NCI-H128 (cell line): ENCODE data around the gene INKA1.

Experiments used
- DNase-seq: peaks from one replicate; lab custom pipeline; 2025; ENCODE audit not compliant: unreplicated experiment; lab: John Stamatoyannopoulos, UW

The INKA1 gene

GRCh38 chr3:49786357-49787181, 16.5 kb upstream of the INKA1 start, which contains the start of gene IP6K1:
TSS of gene IP6K1 (minus strand) at chr3:49786542. CDS start at chr3:49748040, 38,502 bp downstream.
- peak; percentile 96 for DNase-seq

GRCh38 chr3:49787182-49787464, 15.9 kb upstream of the INKA1 start:
- DNase-seq, result no peak

- DNase-seq, result no peak
These were observed 15.5 kb upstream of the INKA1 start for GRCh38 chr3:49787536-49787935.

- DNase-seq, result no peak
These were observed 15.0 kb upstream of the INKA1 start for GRCh38 chr3:49788056-49788455.

- DNase-seq, result no peak
These were observed 12.2 kb upstream of the INKA1 start for GRCh38 chr3:49790626-49791411.

- DNase-seq, result no peak
These were observed 11.5 kb upstream of the INKA1 start for GRCh38 chr3:49791571-49791970.

GRCh38 chr3:49792371-49793150, 10.5 kb upstream of the INKA1 start:
- DNase-seq, result no peak

GRCh38 chr3:49793486-49794085, 9.5 kb upstream of the INKA1 start:
- DNase-seq, result no peak

GRCh38 chr3:49794431-49794830, 8.6 kb upstream of the INKA1 start:
- no peak for DNase-seq

GRCh38 chr3:49794926-49795905, 7.8 kb upstream of the INKA1 start:
- DNase-seq, result no peak

- DNase-seq, result no peak
These were observed 4.0 kb upstream of the INKA1 start for GRCh38 chr3:49799105-49799504.

GRCh38 chr3:49799761-49800160, 3.3 kb upstream of the INKA1 start, which contains the start of gene CDHR4:
TSS of gene CDHR4 (minus strand) at chr3:49799873. CDS start at chr3:49799812, 61 bp downstream.
- DNase-seq, result no peak

GRCh38 chr3:49801160-49801559, 1.9 kb upstream of the INKA1 start:
- DNase-seq, result no peak

GRCh38 chr3:49803465-49804140, 542 bp downstream of the INKA1 start:
- DNase-seq, result no peak

- DNase-seq, result no peak
These were observed 1.3 kb downstream of the INKA1 start for GRCh38 chr3:49804141-49805041.

- no peak for DNase-seq
These were observed 2.3 kb downstream of the INKA1 start for GRCh38 chr3:49805367-49805782.

GRCh38 chr3:49805897-49806701, 3.0 kb downstream of the INKA1 start:
- DNase-seq, result no peak
